Suprapubic skin (tissue), 3 donors: ENCODE data around the gene PLA2G4F.

Experiments
- POLR2AphosphoS5 ChIP-seq, 3 donors: sonication (generic); formaldehyde crosslinking; IDR thresholded peaks; one replicate each; pipeline ENCODE4 v1.6.1; 2017; ENCODE audit warnings: antibody characterized with exemption in 3 of 3
- TF ChIP-seq, protein P1 (sequence below), 2 donors: fragments of 200-600 bp in 1 of 2; fragments of 450-650 bp in 1 of 2; sonication (generic) in 1 of 2; IDR thresholded peaks; one replicate each; pipeline ENCODE4 v1.5.1; 2016 to 2019; ENCODE audit warnings: antibody characterized with exemption in 2 of 2, mild to moderate bottlenecking in 1 of 2, moderate library complexity in 1 of 2

DNA sequence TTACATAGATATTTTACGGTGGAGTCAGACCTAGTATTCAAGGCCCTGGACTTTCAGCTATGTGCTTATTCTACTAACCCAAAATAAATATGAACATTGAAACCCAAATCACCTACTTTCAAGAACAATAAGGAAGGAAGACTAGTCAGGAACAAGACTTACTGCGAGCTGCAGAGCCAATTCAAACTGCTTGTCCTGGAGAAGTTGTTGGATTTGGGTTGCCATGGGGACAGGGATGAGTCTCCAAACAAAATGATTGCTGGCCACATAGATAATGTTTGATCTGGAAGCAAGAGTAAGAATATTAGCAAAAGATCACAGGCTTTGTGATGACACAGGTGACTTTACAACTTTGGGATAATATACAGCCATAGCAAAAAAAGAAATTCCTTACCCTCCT is 21.6 kb upstream of the PLA2G4F start:
- TF ChIP-seq, protein P1, sequence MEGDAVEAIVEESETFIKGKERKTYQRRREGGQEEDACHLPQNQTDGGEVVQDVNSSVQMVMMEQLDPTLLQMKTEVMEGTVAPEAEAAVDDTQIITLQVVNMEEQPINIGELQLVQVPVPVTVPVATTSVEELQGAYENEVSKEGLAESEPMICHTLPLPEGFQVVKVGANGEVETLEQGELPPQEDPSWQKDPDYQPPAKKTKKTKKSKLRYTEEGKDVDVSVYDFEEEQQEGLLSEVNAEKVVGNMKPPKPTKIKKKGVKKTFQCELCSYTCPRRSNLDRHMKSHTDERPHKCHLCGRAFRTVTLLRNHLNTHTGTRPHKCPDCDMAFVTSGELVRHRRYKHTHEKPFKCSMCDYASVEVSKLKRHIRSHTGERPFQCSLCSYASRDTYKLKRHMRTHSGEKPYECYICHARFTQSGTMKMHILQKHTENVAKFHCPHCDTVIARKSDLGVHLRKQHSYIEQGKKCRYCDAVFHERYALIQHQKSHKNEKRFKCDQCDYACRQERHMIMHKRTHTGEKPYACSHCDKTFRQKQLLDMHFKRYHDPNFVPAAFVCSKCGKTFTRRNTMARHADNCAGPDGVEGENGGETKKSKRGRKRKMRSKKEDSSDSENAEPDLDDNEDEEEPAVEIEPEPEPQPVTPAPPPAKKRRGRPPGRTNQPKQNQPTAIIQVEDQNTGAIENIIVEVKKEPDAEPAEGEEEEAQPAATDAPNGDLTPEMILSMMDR (IDR thresholded peaks at IDR 0.05), result no peak
- TF ChIP-seq POLR2AphosphoS5 (IDR thresholded peaks at IDR 0.05), result no peak
